GM12864 (cell line): ENCODE measurements around the gene C9orf50.

ENCODE experiments used
- DNase-seq: peaks from one replicate; pipeline ENCODE4 v3.0.0-alpha.2; 2011; ENCODE audit warnings: low read depth
- H3K4me3 ChIP-seq: 2 replicates; pipeline ENCODE4 v1.5.1; 2011; ENCODE audit warnings: mild to moderate bottlenecking, low read depth, low read length, control low read depth
- CTCF ChIP-seq: IDR thresholded peaks from 2 replicates; pipeline ENCODE4 v1.5.1; 2011; ENCODE audit warnings: low read depth, mild to moderate bottlenecking, moderate library complexity, low read length, control low read depth, inconsistent platforms; ENCODE audit errors: missing control alignments

The C9orf50 gene

DNA sequence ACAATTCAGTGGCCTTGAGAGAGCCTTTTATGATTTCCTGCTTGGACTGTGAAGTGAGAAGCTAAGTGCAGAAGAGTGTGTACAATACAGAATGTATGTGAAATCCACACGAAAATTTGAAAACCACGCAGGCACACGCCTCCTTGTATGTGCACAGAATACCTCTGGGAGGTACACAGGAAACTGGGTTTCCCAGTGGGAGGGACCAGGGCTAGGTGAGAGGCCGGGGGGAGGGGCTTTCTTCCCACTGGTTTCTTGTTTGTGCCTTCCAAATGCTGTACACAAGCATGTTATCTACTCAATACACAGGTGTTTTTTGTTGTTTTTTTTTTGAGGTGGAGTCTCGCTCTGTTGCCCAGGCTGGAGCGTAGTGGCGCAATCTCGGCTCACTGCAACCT is 16.1 kb downstream of the C9orf50 start:
- no peak for DNase-seq
- TF ChIP-seq CTCF: no peak
- H3K4me3 ChIP-seq: no peak overlapping the region

- no peak for DNase-seq
- TF ChIP-seq CTCF: no peak
- H3K4me3 ChIP-seq: no peak overlapping the region
Measured at GRCh38 chr9:129604056-129604765, 16.7 kb downstream of the C9orf50 start.

- TF ChIP-seq CTCF: no peak
- H3K4me3 ChIP-seq: no peak overlapping the region
- DNase-seq: no peak
Measured at GRCh38 chr9:129602598-129603415, 18.1 kb downstream of the C9orf50 start.

- no peak overlapping the region for H3K4me3 ChIP-seq
- DNase-seq: no peak
- TF ChIP-seq CTCF: no peak
Measured at GRCh38 chr9:129601082-129601674, 19.7 kb downstream of the C9orf50 start.

- TF ChIP-seq CTCF: no peak
- no peak overlapping the region for H3K4me3 ChIP-seq
- DNase-seq: no peak
Measured at GRCh38 chr9:129598089-129598596, 22.8 kb downstream of the C9orf50 start.

DNA sequence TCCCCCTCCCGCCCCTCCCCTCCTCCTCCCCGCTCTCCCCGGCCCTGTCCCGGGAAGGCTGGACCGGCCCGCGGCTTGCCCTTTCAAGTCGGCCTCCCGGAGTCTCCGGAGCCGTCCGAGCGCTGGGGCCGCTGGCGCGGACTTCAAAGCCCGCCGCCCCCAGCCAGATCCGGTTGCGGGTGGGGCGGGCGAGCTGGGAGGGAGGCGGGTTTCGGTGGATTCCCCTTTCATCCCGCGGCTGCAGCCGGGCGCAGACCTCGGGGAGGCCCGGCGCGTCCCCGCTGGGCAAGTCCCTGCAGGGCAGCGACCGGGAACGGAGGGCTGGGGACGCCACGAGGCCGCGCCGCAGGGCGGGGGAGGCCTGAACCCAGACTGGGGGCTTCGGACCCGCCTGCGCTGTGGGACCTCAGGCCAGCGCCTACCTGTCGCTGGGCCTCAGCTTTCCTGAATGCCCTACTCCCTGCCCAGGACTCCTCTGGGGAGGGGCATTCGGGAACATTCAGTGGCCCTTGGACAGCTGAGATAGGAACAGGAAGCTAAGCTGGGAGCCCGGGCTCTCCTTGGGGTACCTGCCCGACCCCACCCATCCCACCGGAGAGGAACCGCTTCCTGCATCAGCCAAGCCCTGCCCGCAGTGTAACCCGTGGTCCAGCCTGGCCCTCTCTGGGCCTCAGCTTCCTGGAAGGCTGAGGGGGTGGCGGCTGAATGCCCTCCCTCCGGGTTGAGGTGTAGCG is 23.4 kb downstream of the C9orf50 start:
- no peak for TF ChIP-seq CTCF
- DNase-seq: no peak
- H3K4me3 ChIP-seq: no peak overlapping the region
